HG03342 (cell line): ENCODE measurements around the gene TFEB.

Source experiments
- ATAC-seq: cut with Tn5 transposase; IDR thresholded peaks from one replicate; pipeline ENCODE4 v1.9.1; 2021; ENCODE audit warnings: mild to moderate bottlenecking, moderate library complexity; ENCODE audit not compliant: unreplicated experiment

Gene TFEB

GRCh38 chr6:41708856-41709255 is 26.6 kb downstream of the TFEB start:
- no peak for ATAC-seq

DNA sequence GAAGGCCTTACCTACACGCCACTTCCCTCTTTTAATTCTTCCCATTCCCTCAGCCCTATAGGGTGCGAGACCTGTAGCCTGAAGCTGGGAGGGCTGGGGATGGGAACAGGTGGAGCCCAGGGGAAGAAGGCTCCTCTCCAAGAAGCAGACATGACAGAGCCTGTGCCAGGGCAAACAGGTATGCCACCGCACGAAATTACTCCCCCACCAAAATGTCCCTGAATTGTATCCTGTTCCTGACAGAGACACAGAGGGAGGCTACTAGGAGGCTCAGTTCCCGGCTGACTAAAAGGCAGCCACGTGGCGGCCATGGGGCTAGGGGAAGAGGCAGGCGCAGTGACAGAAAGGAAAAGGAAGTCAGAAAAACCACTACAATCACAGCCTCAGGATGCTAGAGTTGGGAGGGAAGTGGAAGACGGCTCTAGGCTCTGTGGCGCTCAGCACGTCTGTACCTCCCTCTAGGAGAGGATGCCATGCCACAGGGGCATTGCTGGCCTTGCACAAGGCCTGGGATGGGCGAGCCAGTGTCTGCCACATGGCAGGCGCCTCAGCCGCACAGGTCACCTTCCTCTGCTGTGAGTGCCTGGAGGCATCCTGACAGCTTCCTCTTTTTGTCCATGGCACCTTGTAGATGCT is 27.7 kb downstream of the TFEB start:
- no peak for ATAC-seq

DNA sequence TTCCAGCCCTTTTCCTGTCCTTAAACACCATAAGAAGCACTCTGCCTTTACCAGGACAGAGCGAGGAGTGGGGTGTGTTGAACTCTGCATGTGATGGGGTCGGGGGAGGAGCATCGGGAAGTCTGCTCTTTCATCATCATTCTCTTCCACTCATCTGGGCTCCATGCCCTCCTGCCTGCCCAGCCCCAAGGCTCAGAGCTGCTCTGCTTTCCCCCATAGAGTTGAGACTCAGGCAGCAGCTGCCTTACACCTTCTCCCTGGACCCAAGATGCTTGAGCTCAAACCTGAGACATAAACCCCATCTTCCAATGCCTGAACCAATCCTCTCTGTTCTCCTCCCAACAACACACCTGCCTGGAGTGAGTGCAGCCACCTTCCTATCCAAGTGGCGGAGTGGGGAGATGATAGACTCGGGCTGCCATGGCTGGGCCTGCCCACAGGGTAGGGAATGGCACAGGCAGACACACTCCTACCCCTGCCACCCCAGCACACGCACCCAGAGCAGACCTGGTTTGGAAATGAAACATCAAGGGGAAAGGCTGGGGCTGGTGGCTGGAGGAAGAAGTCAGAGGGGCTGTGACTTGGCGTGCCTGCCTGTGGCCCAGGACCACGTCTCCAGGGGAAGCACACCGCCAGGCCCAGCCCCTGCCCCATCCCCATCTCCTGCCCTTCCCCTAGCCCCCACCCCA is 28.4 kb downstream of the TFEB start:
- ATAC-seq, result no peak

DNA sequence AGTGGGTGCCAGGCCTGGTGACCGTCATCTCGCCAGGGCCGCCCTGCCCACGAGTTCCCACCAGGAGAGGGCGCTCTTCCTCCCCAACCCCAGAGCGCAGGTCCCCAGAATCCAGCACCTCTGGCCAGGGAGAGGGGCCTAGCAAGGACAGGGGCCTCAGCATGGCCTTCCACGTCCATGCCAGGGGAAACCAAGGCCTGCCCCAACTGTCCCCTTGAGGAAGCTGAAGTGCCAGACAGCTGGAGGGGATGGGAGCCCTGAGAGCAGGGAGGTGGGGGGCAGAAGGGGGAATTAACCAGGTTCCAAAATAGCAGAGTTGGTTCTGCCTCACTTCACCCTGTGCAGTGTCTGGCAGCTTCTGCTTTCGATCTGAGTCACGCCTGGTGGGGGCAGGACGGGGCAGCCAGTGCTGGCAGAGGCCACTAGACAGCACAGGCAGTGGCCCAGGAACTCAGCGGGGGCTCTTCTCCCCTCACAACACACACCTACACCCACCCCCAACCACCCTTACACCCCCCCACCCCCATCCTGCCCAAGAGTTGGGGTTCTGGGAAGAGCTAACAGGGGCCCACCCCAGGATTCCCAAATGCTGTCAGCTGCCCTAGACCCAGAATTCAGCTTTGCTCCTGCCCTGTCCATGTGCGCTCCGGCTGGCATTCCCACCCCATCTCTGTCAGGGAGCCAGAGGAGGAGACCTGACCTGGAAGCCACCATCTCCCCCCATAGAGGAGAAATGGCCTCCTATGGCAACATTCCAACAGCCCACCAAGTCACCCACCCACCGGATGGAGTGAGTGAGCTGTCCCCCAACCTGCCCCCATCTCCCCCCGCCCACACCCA is 29.2 kb downstream of the TFEB start:
- ATAC-seq, result peak; percentile 76

GRCh38 chr6:41705311-41705995 is 30.0 kb downstream of the TFEB start:
- no peak for ATAC-seq

DNA sequence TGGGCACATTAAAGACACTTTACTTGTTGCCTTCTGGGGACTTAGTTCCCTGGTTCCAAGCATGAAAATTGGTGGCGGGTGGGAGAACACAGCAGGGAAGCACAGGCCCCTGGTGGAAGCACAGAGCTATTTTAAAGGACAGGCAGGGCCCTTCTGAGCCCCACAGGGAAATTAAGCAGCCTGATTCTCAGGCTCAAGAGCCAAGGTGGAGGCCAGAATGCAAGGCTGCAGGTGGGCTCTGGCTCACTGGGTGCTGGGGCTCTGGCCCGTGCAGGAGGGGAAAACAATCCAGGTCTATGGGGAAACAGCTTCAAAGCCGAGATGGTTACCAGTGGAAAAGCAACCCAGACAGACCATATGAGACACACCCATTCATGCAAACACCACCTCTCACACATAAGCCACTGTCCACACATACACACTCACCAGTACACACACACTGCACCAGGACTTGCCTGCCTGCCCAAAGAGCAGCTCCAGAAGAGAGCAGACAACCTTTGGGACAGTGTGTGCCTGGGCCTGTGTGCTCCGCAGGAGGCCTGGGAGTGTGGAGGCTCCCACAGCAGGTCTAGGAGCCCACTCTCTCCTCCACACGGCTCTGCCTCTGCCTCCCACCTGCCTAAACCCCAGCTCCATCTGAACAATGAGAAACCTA is 30.6 kb downstream of the TFEB start:
- no peak for ATAC-seq

- no peak for ATAC-seq
Observed at GRCh38 chr6:41704028-41704427, 31.4 kb downstream of the TFEB start.

- ATAC-seq, result no peak
Observed at GRCh38 chr6:41702771-41703494, 32.5 kb downstream of the TFEB start.

GRCh38 chr6:41702089-41702745 is 33.2 kb downstream of the TFEB start:
- ATAC-seq, result no peak

- no peak for ATAC-seq
Observed at GRCh38 chr6:41700463-41701347, 34.7 kb downstream of the TFEB start.

GRCh38 chr6:41699063-41699462 is 36.3 kb downstream of the TFEB start:
- no peak for ATAC-seq

GRCh38 chr6:41697861-41698781 is 37.3 kb downstream of the TFEB start:
- ATAC-seq, result no peak

DNA sequence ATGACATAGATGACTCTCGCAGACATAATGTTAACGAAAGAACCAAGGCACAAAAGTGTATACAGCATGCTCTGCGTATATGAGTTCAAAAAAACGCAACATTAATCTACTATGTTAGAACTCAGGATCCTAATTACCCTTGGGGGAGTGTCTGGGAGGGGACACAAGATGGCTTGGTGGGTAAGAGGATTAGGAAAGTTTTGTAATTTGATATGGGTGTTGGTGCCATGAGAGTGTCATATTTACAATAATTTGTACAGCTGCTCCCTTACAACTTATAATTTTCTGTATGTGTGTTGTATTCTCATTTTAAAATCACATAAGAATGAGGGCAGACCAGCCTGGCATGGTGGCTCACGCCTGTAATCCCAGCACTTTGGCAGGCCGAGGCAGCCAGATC is 38.6 kb downstream of the TFEB start:
- no peak for ATAC-seq

GRCh38 chr6:41695825-41696224 is 39.6 kb downstream of the TFEB start:
- no peak for ATAC-seq

DNA sequence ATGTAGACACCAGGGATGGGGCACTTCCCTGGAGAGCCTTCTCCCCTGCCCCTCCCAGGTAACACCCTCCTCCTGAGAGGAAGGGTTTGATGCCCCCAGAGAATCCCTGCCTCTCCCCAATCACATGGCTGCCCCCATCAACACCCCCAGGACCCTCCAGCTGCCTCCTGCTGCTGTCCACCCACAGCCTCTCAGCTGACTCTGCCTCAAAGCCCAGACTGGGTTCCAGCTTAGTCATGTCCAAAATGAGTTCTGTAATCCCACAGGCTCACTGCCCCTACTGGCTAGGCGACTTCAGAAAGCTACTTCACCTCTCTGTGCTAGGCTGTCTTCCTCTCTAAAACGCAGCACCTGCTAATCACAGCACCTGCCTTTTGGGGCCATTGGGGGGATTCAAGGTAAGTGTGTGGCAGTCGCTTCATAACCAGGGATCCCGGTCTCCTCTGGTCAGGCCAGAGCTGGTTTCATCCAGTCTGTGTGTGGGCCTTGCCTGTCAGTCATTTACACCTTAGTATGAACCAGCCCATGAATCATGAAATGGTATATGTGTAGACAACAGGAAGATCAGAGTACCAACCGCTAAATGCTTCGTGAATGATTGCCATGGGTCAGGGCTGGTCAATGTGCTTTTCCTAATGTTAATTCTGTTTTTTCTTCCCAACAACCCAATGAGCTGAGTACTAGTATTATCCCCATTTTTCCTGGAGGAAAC is 40.4 kb downstream of the TFEB start:
- no peak for ATAC-seq

DNA sequence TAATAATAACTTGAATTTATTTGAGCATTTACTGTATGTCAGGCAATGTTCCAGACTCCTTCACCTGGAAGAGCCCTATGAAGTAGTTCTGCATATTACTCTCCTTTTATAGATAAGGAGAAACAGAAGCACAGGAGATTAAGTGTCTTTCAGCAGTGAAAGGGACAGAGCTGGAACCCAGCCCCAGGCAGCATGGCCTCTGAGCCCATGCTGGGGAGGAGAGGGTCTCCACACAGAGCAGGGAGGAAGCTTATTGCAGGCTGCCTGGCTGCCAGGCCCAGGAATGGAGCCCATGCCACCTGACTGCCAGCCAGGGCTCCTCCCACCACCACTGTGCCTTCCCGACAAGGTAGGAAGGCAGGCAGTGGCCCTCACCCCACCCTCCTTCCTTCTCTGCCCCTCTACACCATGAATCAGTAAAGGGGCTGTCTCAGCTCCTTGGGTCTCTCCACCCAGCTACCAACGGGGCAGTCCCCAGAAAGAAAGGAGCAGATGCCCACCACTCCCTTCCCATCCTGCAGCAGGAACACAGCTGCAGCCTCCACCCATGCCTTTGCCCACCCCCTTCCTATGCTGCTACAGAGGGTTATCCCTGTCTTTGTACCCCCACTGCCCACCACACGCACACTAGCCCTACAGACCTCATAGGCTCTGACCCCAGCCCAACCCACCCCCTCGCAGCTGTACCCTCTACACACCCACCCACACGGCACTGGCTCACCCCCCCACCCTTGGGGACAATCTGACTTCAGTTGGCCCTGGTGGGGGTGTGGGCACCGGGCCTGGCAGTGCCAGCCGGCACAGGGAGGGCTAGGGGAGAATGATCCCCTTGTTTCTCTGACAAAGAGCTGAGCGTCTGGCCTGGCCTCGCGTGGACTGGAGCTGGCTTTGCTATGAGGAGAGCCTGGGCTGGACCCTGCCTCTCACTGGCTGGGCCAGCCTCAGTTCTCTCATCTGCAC is 41.8 kb downstream of the TFEB start:
- no peak for ATAC-seq
